ENCODE results near the gene STXBP3. TPM values are rescaled to one million over a fixed set of nuclear protein-coding genes. Genes with fewer than 3 reads are reported as not detected.
A peak's percentile ranks its signal among the peaks of the same experiment; 100 is the strongest.

Gene STXBP3
- total and polyA plus RNA-seq, 8 donors, result 44.4 to 60.2 (median 50.4) TPM

DNA sequence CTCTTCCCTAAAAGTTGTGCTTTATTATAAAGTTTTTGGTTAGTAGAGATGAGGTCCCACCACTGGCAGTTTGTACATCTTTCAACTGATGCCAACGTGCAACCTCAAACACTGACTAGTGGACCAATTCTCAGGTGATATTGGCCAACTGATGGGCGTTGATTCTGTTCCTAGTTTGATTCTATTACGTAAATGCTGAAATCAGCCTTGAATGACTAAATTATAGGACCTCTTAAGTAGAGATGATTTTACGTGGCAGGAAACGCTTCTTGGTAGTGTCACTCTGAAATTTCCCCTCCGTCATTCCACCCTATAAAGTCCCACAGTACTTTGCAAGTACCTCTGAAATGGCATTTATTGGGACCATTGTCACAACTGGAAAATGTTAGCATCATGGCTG, 42.5 kb upstream of the STXBP3 start:
- no peak overlapping the region for H3K4me3 ChIP-seq
- intact Hi-C loops (cut with DNase I), result no loop called here
- TF ChIP-seq, protein P1, sequence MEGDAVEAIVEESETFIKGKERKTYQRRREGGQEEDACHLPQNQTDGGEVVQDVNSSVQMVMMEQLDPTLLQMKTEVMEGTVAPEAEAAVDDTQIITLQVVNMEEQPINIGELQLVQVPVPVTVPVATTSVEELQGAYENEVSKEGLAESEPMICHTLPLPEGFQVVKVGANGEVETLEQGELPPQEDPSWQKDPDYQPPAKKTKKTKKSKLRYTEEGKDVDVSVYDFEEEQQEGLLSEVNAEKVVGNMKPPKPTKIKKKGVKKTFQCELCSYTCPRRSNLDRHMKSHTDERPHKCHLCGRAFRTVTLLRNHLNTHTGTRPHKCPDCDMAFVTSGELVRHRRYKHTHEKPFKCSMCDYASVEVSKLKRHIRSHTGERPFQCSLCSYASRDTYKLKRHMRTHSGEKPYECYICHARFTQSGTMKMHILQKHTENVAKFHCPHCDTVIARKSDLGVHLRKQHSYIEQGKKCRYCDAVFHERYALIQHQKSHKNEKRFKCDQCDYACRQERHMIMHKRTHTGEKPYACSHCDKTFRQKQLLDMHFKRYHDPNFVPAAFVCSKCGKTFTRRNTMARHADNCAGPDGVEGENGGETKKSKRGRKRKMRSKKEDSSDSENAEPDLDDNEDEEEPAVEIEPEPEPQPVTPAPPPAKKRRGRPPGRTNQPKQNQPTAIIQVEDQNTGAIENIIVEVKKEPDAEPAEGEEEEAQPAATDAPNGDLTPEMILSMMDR (IDR thresholded peaks at IDR 0.05), result no peak

DNA sequence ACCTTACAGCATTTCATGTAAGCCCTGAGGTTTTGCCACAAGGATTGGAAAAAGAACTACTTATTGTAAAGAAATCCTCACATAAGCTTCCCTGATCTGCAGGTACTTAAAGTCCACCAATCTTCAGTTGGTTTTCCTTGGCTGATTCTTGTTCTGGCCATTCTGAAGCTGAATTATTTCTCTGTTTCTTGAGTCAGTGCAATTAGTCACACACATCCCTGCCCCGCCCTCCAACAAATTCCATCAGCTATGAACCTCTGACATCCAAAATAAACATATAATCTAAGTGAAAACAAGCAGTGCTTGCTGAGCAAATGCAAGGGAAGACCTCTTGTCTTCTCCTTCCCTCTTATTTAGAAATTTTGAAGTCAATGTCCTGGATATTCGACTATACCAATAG, 42.0 kb upstream of the STXBP3 start:
- DNase-seq (no peak), ATAC-seq (no peak)
- Histone ChIP-seq H3K27ac (no peak overlapping the region), H3K36me3 (peaks cover 0 to 29% of the 10 kb centered on the region in 2 donors), H3K4me3 (no peak overlapping the region), H3K9me3 (no peaks in the 10 kb centered on the region), H3K27me3 (no peaks in the 10 kb centered on the region), H3K4me1 (peaks cover 0 to 5% of the 10 kb centered on the region in 2 donors)
- intact Hi-C loops (cut with DNase I), result no loop called here
- TF ChIP-seq, protein P1 (IDR thresholded peaks at IDR 0.05), result no peak

More for the DNA sequence above, 42.5 kb upstream of the STXBP3 start:
- H3K4me1 ChIP-seq, result peaks cover 0 to 11% of the 10 kb centered on the region in 2 donors
- DNase-seq, result no peak
- no peaks in the 10 kb centered on the region for H3K9me3 ChIP-seq
- H3K27me3 ChIP-seq, result no peaks in the 10 kb centered on the region
- peaks cover 0 to 34% of the 10 kb centered on the region in 2 donors for H3K36me3 ChIP-seq
- peak overlapping the region in 1 of 2 donors; percentile 55 for H3K27ac ChIP-seq
- no peak for ATAC-seq

DNA sequence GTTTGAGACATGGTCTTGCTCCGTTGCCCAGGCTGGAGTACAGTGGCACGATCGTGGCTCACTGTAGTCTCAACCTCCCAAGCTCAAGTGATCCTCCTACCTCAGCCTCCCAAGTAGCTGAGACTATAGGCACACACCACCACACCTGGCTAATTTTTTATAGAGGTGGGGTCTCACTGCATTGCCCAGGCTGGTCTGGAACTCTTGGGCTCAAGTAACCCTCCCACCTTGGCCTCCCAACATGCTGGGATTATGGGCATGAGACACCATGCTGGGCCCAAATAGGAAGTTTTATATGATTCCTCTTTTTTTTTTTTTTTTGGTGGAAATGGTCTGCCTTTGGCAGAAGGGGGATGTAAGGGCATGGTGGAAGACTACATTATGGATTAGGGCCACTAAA, 39.8 kb upstream of the STXBP3 start:
- no peaks in the 10 kb centered on the region for H3K4me1 ChIP-seq
- no peaks in the 10 kb centered on the region for H3K9me3 ChIP-seq
- no peak overlapping the region for H3K27ac ChIP-seq
- H3K27me3 ChIP-seq, result no peaks in the 10 kb centered on the region
- DNase-seq (no peak), ATAC-seq (no peak)
- H3K4me3 ChIP-seq, result no peak overlapping the region
- H3K36me3 ChIP-seq, result peaks cover 0 to 7% of the 10 kb centered on the region in 2 donors
- intact Hi-C loops (cut with DNase I), result no loop called here
- TF ChIP-seq, protein P1 (IDR thresholded peaks at IDR 0.05), result no peak

DNA sequence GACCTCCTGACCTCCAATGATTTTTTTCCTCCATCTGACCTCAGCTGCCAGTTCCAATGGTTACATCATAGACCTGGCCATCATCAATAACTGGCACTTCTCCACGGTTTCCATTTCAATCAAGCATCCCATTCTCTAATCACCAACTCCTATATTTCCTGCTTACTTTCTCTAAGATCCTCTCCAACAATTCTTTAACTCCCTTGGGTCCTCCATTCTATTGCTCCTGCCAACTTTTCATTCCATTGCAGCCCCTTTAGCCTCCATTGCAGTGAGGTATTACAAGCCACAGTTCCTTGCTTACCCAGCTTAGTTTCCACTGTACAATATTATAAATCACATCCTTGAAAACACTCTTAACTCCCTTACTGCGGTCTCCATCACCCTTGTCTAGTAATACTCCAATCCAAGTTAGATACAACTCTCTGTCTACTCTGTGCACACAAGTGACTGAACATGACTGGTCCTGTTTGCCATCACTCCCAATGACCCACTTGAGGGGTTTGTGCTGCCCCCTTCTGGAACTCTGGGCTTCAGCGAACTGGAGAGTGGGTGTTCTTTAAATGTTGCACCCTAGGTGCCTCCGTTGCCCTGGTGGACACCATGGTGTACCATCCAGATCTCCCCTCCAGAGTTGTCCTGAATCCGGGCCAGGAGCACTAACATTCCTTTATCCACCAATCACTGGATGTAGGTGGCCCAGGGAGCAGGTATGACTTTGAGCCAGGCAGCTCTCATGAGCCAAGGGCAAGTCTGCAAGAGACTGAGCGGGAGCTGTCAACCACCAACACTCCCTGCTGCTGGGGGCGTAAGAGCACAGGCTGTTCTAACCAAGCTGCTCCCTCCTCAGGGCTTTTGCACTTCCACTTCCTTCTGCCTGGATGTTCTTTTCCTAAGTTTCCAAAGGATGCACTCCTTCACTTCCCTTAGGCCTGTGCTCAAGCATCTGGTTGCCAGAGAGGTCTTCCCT, 37.5 kb upstream of the STXBP3 start:
- TF ChIP-seq, protein P1 (IDR thresholded peaks at IDR 0.05), result peak in 1 of 2 donors; percentile 16
- Histone ChIP-seq H3K9me3 (no peaks in the 10 kb centered on the region), H3K36me3 (no peaks in the 10 kb centered on the region), H3K27ac (no peak overlapping the region), H3K27me3 (peaks cover 0 to 4% of the 10 kb centered on the region in 2 donors), H3K4me3 (no peak overlapping the region), H3K4me1 (no peaks in the 10 kb centered on the region)
- intact Hi-C loops (cut with DNase I), result no loop called here
- DNase-seq (no peak), ATAC-seq (no peak)

DNA sequence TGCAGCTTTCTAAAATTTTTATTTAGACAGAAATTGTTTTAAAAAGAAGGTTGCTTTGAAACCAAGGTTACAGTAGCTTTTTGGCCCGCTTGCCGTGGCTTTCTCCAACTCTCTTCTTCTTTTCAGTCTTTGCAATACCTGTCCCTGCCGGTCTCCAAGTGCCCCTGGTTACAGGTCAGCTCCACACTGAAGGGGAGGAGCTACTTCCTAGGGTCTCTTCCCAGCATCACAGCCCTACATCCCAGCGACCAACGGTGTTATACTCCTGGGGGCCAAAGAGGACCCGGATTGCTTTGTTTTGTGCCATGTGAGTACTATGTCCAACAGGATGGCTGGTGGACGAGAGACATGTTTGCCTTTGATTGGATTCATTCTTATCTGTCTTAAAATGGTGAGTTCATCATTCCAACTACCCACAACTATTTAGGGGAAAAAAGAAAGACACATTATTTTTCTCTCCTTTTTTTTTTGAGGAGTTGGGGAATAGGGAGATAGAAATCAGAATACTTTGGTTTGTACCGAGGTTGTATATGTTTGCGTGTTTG, 33.8 kb upstream of the STXBP3 start, which contains the start of gene FNDC7:
FNDC7 (plus strand) TSS at position 303 of the 545 bp plus-strand sequence; CDS start at position 329, 26 bp downstream.
- Histone ChIP-seq H3K27me3 (peaks cover 0 to 5% of the 10 kb centered on the region in 2 donors), H3K4me3 (no peak within 1 kb of the TSS), H3K27ac (no peak within 1 kb of the TSS), H3K36me3 (no peaks in the 10 kb centered on the region), H3K4me1 (no peaks in the 10 kb centered on the region), H3K9me3 (no peaks in the 10 kb centered on the region)
- TF ChIP-seq, protein P1 (IDR thresholded peaks at IDR 0.05), result no peak
- intact Hi-C loops (cut with DNase I), result no loop called here
- ATAC-seq (no peak), DNase-seq (no peak)
